Mesenteric fat pad (tissue), 1 donor: ENCODE data around the gene KIR2DL1. TPM values are rescaled to one million over a fixed set of nuclear protein-coding genes. Genes with fewer than 3 reads are reported as not detected.
"Not testable (repeated sequence)": the region's sequence is repeated elsewhere in the genome, so short reads cannot be mapped to it uniquely, and the experiment has no call there.

Source experiments
- DNase-seq: peaks from one replicate; pipeline ENCODE4 v3.0.0-alpha.2; 2020; ENCODE audit warnings: low spot score
- long read RNA-seq: library from polyadenylated mRNA; unstranded; transcript quantifications from one replicate; pipeline ENCODE4 v2.0.0, GENCODE V29; 2020
- total RNA-seq: library from RNA; stranded (reverse); fragmentation: NEBNext Ultra II Directional; extraction: Animal tissue kit (Norgen Biotek cat#: 25700); gene quantifications from one replicate; pipeline ENCODE4 v1.2.1, GENCODE V29; 2021
- donor health status: DM: yes; HTN: yes; CAD: no.

Gene KIR2DL1
- not detected for total RNA-seq
- long read RNA-seq = 0 reads

DNA sequence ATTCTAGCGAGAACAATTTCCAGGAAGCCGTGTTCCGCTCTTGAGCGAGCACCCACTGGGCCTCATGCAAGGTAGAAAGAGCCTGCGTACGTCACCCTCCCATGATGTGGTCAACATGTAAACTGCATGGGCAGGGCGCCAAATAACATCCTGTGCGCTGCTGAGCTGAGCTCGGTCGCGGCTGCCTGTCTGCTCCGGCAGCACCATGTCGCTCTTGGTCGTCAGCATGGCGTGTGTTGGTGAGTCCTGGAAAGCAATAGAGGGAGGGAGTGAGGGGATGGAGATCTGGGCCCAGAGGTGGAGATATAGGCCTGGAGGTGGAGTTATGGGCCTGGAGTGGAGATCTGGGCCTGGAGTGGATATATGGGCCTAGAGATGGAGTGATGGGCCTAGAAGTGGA lies at the start of gene KIR2DL1:
KIR2DL1 (plus strand) TSS at position 148 of the 400 bp plus-strand sequence; CDS start at position 206, 58 bp downstream.
- DNase-seq = peak; percentile 45

DNA sequence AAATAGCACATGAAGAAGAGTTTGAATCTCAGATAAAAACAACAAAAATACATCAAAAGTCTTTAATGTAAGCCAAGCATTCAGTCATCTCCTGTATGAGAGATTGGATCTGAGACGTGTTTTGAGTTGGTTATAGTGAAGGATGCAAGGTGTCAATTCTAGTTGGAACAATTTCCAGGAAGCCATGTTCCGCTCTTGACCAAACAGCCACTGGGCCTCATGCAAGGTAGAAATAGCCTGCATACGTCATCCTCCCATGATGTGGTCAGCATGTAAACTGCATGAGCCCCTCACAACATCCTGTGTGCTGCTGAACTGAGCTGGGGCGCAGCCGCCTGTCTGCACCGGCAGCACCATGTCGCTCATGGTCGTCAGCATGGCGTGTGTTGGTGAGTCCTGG lies 45.5 kb upstream of the KIR2DL1 start, which contains the start of gene KIR3DL3:
KIR3DL3 (plus strand) TSS at position 301 of the 400 bp plus-strand sequence; CDS start at position 356, 55 bp downstream.
- DNase-seq = no peak

DNA sequence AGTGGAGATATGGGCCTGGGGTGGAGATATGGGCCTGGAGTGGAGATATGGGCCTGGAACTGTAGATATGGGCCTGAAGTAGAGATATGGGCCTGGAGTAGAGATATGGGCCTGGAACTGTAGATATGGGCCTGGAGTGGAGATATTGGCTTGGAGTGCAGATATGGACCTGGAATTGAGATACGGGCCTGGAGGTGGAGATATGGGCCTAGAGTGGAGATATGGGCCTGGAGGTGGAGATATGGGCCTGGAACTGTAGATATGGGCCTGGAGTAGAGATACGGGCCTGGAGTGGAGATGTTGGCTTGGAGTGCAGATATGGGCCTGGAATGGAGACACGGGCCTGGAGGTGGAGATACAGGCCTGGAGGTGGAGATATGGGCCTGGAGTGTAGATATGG lies 44.9 kb upstream of the KIR2DL1 start:
- DNase-seq = no peak

DNA sequence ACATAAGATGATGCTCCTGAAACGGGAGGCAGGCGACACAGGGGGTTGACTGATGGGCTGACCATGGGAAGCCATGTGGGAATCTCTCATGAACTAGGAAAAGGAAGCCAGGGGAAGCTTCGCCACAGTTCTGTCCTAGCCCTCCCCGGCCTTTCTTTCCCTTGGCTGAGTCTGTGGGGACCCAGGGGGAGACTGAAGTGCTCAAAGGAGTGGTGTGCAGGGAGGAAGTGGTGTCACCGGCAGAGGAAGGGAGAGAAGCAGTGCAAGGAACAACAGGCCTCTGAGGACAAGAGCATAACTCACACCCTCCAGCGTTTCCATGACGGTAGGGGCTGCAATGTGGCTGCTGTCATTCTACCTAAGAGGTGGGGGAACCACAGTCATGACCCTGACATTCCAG lies 44.3 kb upstream of the KIR2DL1 start:
- DNase-seq = no peak

DNA sequence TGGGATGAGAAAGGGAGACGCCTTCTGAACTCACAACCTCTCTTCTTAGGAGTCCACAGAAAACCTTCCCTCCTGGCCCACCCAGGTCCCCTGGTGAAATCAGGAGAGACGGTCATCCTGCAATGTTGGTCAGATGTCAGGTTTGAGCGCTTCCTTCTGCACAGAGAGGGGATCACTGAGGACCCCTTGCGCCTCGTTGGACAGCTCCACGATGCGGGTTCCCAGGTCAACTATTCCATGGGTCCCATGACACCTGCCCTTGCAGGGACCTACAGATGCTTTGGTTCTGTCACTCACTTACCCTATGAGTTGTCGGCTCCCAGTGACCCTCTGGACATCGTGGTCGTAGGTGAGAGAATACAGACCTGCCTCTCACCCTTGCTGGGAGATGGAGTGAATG lies 42.0 kb upstream of the KIR2DL1 start:
- peak; percentile 55 for DNase-seq

DNA sequence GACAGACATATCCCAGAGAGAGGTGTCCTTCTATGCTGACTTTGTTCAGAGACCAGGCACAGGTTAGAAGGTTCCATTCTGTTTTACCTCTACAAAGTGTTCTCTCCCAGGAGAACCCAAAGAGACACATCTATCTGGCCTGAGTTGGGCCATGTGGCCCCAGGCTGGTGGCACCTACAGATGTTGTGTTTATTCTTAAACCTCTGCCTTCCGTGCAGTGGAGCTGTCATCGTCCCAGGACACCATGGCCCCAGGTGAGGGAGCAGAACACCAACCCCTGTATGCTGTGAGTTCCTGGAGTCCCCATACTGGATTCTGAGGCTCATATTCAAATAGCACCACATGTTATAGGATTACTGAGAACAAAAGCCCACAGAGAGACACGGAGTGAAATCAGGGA lies 41.4 kb upstream of the KIR2DL1 start:
- DNase-seq = peak; percentile 26

DNA sequence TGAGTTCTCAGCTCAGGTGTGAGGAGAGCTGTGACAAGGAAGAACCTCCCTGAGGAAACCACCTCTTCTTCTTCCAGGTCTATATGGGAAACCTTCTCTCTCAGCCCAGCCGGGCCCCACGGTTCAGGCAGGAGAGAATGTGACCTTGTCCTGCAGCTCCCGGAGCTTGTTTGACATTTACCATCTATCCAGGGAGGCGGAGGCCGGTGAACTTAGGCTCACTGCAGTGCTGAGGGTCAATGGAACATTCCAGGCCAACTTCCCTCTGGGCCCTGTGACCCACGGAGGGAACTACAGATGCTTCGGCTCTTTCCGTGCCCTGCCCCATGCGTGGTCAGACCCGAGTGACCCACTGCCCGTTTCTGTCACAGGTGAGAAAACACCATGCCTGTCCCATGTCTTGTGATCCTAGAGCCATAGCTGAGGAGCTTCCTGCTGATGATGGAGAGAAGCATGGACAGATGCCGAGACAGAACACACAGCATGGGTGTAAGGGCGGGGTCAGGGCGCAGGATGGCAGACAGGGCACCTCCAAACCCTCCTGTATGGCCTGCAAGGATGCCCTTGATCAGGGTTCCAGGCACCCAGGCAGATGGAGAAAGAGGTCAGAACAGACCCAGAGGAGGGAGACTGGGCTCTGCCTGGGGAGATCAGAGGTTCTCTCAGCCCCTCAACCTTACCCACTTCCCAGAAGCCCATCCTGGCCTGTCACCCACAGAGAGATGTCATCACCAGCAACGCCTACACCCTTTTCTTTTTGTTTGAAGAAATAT lies 40.0 kb upstream of the KIR2DL1 start:
- no peak for DNase-seq

DNA sequence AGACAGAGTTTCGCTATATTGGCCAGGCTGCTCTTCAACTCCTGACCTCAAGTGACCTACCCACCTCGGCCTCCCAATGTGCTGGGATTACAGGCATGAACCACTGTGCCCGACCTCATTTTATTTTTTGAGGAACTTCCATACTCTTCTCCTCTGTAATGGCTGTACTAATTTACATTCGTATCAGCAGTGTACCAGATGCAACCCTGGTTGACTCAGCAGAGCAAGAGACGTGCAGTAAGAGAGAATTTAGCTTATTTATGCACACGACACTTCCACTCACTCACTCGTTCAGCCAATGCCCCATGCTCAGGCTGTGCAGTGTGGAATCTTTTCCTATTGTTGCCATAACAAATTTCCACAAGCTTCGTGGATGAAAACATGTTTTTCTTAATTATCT lies 38.4 kb upstream of the KIR2DL1 start:
- DNase-seq = no peak

DNA sequence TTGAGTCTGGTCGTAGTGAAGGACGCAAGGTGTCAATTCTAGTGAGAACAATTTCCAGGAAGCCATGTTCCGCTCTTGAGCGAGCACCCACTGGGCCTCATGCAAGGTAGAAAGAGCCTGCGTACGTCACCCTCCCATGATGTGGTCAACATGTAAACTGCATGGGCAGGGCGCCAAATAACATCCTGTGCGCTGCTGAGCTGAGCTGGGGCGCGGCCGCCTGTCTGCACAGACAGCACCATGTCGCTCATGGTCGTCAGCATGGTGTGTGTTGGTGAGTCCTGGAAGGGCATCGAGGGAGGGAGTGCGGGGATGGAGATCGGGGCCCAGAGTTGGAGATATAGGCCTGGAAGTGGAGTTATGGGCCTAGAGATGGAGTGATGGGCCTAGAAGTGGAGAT lies 31.3 kb upstream of the KIR2DL1 start, which contains the start of gene KIR2DL3:
KIR2DL3 (plus strand) TSS at position 208 of the 400 bp plus-strand sequence; CDS start at position 241, 33 bp downstream.
- DNase-seq = not testable (repeated sequence)

DNA sequence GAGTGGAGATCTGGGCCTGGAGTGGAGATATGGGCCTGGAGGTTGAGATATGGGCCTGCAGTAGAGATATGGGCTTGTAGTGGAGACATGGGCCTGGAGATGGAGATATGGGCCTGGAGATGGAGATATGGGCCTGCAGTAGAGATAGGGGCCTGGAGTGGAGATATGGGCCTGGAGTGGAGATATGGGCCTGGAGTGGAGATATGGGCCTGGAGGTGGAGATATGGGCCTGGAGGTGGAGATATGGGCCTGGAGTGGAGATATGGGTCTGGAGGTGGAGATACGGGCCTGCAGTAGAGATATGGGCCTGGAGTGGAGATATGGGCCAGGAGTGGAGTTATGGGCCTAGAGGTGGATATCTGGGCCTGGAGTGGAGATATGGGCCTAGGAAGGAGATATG lies 30.9 kb upstream of the KIR2DL1 start:
- no peak for DNase-seq

DNA sequence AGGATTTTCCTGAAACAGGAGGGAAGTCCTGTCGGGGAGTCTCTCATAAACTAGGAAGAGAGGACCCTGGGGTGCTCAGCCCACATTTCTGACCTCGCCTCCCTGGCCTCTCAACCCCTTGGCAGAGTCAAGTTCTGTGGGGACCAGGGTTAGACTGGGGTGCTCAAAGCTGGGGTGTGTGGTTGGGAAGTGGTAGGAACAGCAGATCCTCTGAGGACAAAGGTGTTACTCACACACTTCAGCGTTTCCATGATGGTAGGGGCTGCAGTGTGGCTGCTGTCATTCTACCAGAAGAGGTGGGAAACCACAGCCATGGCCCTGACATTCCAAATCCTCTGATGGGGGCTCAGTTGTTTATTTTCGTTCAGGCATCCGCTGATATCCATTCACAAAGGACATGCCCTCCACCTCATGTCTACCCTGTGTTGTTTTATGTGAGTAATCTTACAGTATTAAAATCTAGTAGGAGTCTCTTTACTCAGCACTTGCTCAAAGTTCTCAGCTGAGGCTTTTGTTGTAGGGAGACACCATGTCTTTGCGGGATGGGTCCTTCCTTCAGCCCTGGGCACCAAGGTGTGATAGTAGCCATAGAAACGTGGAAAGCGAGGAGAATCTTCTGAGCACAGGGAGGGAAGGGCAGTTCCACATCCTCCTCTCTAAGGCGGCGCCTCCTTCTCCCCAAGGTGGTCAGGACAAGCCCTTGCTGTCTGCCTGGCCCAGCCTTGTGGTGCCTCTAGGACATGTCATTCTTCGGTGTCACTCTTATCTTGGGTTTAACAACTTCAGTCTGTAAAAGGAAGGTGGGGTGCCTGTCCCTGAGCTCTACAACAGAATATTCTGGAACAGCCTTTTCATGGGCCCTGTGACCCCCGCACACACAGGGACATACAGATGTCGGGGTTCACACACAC lies 29.8 kb upstream of the KIR2DL1 start:
- DNase-seq = no peak

DNA sequence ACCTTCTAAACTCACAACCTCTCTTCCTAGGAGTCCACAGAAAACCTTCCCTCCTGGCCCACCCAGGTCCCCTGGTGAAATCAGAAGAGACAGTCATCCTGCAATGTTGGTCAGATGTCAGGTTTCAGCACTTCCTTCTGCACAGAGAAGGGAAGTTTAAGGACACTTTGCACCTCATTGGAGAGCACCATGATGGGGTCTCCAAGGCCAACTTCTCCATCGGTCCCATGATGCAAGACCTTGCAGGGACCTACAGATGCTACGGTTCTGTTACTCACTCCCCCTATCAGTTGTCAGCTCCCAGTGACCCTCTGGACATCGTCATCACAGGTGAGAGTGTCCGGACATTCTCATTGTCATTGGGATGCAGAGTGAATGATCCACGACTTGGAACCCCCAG lies 27.6 kb upstream of the KIR2DL1 start:
- DNase-seq = not testable (repeated sequence)

DNA sequence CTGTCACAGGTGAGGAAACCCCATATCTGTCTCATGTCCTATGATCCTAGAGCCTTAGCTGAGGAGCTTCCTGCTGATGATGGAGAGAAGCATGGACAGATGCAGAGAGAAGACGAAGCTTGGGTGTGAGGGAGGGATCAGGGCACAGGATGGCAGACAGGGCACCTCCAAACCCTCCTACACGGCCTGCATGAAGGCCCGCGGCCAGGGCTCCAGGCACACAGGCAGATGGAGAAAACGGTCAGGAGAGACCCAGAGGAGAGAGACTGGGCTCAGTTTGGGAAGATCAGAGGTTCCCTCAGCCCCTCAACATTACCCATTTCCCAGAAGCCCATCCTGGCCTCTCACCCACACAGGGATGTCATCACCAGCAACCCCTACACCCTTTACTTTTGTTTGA lies 25.5 kb upstream of the KIR2DL1 start:
- peak; percentile 64 for DNase-seq

DNA sequence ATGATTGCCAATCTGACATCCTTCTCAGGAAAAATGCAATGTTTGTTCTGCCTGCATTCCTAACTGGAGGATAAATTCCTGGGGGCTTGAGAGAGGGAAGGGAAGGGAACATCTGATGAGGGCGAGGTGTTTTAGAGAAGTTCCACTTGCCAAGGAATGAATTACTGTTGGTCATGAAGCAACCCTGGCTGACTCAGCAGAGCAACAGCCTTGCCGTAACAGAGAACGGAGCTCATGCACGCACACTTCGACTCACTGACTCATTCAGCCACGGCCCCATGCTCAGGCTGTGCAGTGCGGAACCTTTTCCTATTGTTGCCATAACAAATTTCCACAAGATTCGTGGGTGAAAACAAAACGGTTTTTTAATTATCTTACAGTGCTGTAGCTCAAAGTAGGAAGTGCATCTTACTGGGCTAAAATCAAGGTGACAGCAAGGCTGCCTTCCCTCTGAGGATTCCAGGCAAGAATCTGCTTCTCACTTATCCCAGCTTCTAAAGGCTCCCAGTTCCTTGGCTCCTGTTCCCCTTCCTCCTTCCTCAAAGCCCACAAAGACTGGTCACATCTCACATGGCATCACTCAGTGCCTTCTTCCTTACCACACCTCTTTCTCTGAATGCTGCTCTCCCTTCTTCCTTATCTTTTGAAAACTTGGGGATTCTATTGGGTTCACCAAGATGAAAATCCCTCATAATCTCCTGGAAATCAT lies 21.8 kb upstream of the KIR2DL1 start:
- not testable (repeated sequence) for DNase-seq

DNA sequence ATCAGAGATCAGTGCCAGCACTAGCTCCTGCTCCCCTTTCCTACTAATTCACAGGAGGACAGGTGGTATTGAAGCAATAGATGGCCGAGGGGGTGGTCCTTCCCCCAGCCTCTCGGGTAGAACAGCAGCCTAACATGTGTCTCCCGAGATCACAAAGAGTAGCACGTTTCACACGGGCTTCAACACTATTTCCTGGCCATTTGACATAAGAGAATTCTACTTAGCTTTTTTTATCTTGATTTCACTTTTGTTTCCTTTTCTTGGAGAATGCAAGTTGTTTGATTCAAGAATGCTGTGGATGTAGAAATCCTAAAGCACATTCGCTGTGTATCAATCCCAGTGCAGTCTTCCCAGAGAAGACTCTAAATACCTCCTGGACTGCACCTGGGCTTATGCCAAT lies 19.3 kb upstream of the KIR2DL1 start:
- not testable (repeated sequence) for DNase-seq

DNA sequence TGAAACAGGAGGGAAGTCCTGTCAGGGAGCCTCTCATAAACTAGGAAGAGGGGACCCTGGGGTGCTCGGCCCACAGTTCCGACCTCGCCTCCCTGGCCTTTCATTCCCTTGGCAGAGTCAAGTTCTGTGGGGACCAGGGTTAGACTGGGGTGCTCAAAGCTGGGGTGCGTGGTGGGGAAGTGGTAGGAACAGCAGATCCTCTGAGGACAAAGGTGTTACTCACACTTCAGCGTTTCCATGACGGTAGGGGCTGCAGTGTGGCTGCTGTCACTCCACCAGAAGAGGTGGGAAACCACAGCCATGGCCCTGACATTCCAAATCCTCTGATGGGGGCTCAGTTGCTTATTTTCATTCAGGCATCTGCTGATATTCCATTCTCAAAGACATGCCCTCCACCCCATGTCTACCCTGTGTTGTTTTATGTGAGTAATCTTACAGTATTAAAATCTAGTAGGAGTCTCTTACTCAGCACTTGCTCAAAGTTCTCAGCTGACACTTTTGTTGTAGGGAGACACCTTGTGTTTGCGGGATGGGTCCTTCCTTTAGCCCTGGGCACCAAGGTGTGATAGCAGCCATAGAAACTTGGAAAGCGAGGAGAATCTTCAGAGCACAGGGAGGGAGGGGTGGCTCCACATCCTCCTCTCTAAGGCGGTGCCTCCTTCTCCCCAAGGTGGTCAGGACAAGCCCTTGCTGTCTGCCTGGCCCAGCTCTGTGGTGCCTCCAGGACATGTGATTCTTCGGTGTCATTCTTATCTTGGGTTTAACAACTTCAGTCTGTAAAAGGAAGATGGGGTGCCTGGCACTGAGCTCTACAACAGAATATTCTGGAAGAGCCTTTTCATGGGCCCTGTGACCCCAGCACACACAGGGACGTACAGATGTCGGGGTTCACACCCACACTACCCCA lies 13.1 kb upstream of the KIR2DL1 start:
- DNase-seq = not testable (repeated sequence)

DNA sequence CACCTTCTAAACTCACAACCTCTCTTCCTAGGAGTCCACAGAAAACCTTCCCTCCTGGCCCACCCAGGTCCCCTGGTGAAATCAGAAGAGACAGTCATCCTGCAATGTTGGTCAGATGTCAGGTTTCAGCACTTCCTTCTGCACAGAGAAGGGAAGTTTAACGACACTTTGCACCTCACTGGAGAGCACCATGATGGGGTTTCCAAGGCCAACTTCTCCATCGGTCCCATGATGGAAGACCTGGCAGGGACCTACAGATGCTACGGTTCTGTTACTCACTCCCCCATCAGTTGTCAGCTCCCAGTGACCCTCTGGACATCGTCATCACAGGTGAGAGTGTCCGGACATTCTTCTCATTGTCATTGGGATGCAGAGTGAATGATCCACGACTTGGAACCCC lies 11.0 kb upstream of the KIR2DL1 start:
- DNase-seq = not testable (repeated sequence)

DNA sequence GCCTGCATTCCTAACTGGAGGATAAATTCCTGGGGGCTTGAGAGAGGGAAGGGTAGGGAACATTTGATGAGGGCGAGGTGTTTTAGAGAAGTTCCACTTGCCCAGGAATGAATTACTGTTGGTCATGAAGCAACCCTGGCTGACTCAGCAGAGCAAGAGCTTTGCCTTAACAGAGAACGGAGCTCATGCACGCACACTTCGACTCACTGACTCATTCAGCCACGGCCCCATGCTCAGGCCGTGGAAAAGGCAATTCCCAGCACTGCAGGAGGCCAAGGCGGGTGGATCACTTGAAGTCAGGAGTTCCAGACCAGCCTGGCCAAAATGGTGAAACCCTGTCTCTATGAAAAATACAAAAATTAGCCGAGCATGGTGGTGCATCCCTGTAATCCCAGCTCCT lies 5.4 kb upstream of the KIR2DL1 start:
- DNase-seq = peak; percentile 74

DNA sequence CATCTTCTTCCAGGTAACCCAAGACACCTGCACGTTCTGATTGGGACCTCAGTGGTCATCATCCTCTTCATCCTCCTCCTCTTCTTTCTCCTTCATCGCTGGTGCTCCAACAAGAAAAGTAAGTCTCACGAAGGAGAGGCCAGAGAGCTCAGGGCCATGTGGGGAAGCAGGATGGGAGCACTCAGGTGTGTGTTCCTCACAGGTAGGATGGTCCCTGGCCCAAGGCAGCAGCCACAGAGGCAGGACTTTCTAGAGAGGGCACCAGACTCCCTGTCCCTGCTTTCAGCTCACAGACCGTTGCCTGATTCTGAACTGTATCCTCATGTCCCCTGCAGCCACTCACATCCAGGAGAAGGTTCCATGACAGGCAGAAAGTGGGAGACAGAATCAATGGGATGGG lies 3.1 kb upstream of the KIR2DL1 start:
- DNase-seq = peak; percentile 76

DNA sequence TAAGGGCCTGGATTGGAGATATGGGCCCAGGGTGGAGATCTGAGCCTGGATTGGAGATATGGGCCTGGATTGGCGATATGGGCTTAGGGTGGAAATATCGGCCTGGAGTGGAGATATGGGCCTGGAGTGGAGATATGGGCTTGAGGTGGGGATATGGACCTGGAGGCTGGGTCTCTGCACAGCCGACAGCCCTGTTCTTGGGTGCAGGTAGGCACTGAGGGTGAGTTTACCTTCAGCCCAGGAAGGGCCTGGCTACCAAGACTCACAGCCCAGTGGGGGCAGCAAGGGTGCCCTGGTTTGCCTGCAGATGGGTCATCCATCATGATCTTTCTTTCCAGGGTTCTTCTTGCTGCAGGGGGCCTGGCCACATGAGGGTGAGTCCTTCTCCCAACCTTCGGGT lies 918 bp downstream of the KIR2DL1 start:
- peak; percentile 26 for DNase-seq
